Measurements from ENCODE around the gene SPTB.
"Not testable (repeated sequence)": the region's sequence is repeated elsewhere in the genome, so short reads cannot be mapped to it uniquely, and the experiment has no call there.

The SPTB gene

GRCh38 chr14:64815257-64815656, 64.5 kb downstream of the SPTB start:
- DNase-seq: no peak

GRCh38 chr14:64812412-64812811, 67.3 kb downstream of the SPTB start:
- DNase-seq: no peak

- DNase-seq: no peak
Measured at GRCh38 chr14:64811676-64812075, 68.0 kb downstream of the SPTB start.

- DNase-seq: no peak
Measured at GRCh38 chr14:64808449-64808848, 71.3 kb downstream of the SPTB start.

- DNase-seq: no peak
Measured at GRCh38 chr14:64807551-64807950, 72.2 kb downstream of the SPTB start.

GRCh38 chr14:64806862-64807495, 72.7 kb downstream of the SPTB start:
- DNase-seq: no peak

GRCh38 chr14:64806202-64806861, 73.4 kb downstream of the SPTB start:
- no peak for DNase-seq

- DNase-seq: not testable (repeated sequence)
Measured at GRCh38 chr14:64805646-64806045, 74.1 kb downstream of the SPTB start.

- DNase-seq: no peak
Measured at GRCh38 chr14:64804754-64805260, 74.9 kb downstream of the SPTB start.

- no peak for DNase-seq
Measured at GRCh38 chr14:64801800-64802199, 77.9 kb downstream of the SPTB start.

- no peak for DNase-seq
Measured at GRCh38 chr14:64801046-64801445, 78.7 kb downstream of the SPTB start.

- no peak for DNase-seq
Measured at GRCh38 chr14:64800000-64800399, 79.7 kb downstream of the SPTB start.

- no peak for DNase-seq
Measured at GRCh38 chr14:64799555-64799954, 80.2 kb downstream of the SPTB start.

GRCh38 chr14:64796369-64796768, 83.3 kb downstream of the SPTB start:
- no peak for DNase-seq

- DNase-seq: no peak
Measured at GRCh38 chr14:64795921-64796320, 83.8 kb downstream of the SPTB start.

GRCh38 chr14:64795211-64795610, 84.5 kb downstream of the SPTB start:
- DNase-seq: no peak

GRCh38 chr14:64792871-64793560, 86.7 kb downstream of the SPTB start:
- DNase-seq: no peak

- no peak for DNase-seq
Measured at GRCh38 chr14:64792231-64792630, 87.5 kb downstream of the SPTB start.

GRCh38 chr14:64790478-64790877, 89.2 kb downstream of the SPTB start:
- no peak for DNase-seq

- DNase-seq: no peak
Measured at GRCh38 chr14:64789696-64790095, 90.0 kb downstream of the SPTB start.

GRCh38 chr14:64788706-64789105, 91.0 kb downstream of the SPTB start:
- DNase-seq: no peak

- DNase-seq: no peak
Measured at GRCh38 chr14:64787619-64788018, 92.1 kb downstream of the SPTB start.

- no peak for DNase-seq
Measured at GRCh38 chr14:64786296-64787149, 93.2 kb downstream of the SPTB start.
